HepG2 (cell line): ENCODE data around the gene CNIH3. TPM values are rescaled to one million over a fixed set of nuclear protein-coding genes. Genes with fewer than 3 reads are reported as not detected.

Source experiments
- ATAC-seq: fragments of 200-7000 bp; cut with Tn5 transposase; 3 replicates; pipeline ENCODE4 v1.9.1; 2020; ENCODE audit warnings: mild to moderate bottlenecking, moderate library complexity
- BruUV-seq: library from RNA; stranded (reverse); fragments of 400-500 nt; replicated peaks from 2 replicates; lab custom pipeline; 2021; lab: Mats Ljungman, UMichigan
- CTCF ChIA-PET: fragments of 300-600 bp; formaldehyde crosslinking; extraction: SDS; loops from one replicate; lab custom pipeline; 2021; ENCODE audit warnings: low total read pairs, inconsistent platforms, low intra/inter-chr PET ratio; lab: Yijun Ruan, JAX
- POLR2A ChIA-PET: fragments of 350-600 bp; sonication (Branson Sonifier 250); formaldehyde crosslinking; loops from one replicate; lab custom pipeline; 2020; ENCODE audit warnings: antibody characterized with exemption, inconsistent platforms; lab: Yijun Ruan, JAX
- DNase-seq: peaks from one replicate; pipeline ENCODE4 v3.0.0-alpha.2; 2015; ENCODE audit warnings: low spot score
- FAIRE-seq: peaks from 3 replicates; lab custom pipeline; 2011; peaks lifted over from hg19 to GRCh38; lab: Jason Lieb, UNC
- H2AFZ ChIP-seq: one replicate; pipeline ENCODE4 v1.6.1; 2011; ENCODE audit warnings: low read length, inconsistent platforms
- H3K27ac ChIP-seq: fragments of 300-600 bp; 3 replicates; pipeline ENCODE4 v1.8.0; 2011; ENCODE audit warnings: mixed run types, mild to moderate bottlenecking, mixed read lengths, low read length, inconsistent platforms; ENCODE audit not compliant: insufficient read depth; ENCODE audit errors: extremely low read length
- H3K27me3 ChIP-seq, 2 experiments: fragments of 200-600 bp in 1 of 2; 2 replicates in 1 of 2; 3 replicates in 1 of 2; pipeline versions ENCODE4 v1.6.0 to v1.8.0; 2011; ENCODE audit warnings: low read length in 2 of 2, mild to moderate bottlenecking in 2 of 2, moderate library complexity in 2 of 2, inconsistent platforms in 1 of 2; ENCODE audit not compliant: insufficient read depth in 2 of 2, control insufficient read depth in 1 of 2
- H3K36me3 ChIP-seq, 2 experiments: fragments of 200-600 bp in 1 of 2; replicated peaks in 1 of 2; 2 replicates in 1 of 2; 3 replicates in 1 of 2; pipeline versions ENCODE4 v1.5.1 to v1.8.0; 2011; ENCODE audit warnings: low read length in 2 of 2, inconsistent platforms in 1 of 2; ENCODE audit not compliant: insufficient read depth in 2 of 2, control insufficient read depth in 1 of 2
- H3K4me1 ChIP-seq: 2 replicates; pipeline ENCODE4 v1.5.1; 2012; ENCODE audit warnings: low read length, inconsistent platforms; ENCODE audit not compliant: insufficient read depth
- H3K4me2 ChIP-seq: 2 replicates; pipeline ENCODE4 v1.6.0; 2011; ENCODE audit warnings: low read depth, low read length, inconsistent platforms
- H3K4me3 ChIP-seq, 3 experiments: fragments of 200-600 bp in 1 of 3; sonication (generic), shearing (Covaris generic) in 1 of 3; replicated peaks in 1 of 3; 2 replicates each; pipeline ENCODE4 v1.5.1; 2011 to 2016; ENCODE audit warnings: low read length in 3 of 3, inconsistent platforms in 2 of 3, low read depth in 2 of 3, mild to moderate bottlenecking in 2 of 3, control low read depth in 1 of 3, mixed read lengths in 1 of 3; ENCODE audit not compliant: insufficient read depth in 1 of 3
- H3K79me2 ChIP-seq: one replicate; pipeline ENCODE4 v1.6.1; 2011; ENCODE audit warnings: low read length, inconsistent platforms; ENCODE audit not compliant: insufficient read depth
- H3K9ac ChIP-seq: 2 replicates; pipeline ENCODE4 v1.6.0; 2011; ENCODE audit warnings: mild to moderate bottlenecking, low read depth, low read length, inconsistent platforms; ENCODE audit not compliant: insufficient read depth
- H3K9me3 ChIP-seq: 2 replicates; pipeline ENCODE4 v1.5.1; 2012; ENCODE audit warnings: mild to moderate bottlenecking, low read length
- H4K20me1 ChIP-seq: 2 replicates; pipeline ENCODE4 v1.6.0; 2011; ENCODE audit warnings: inconsistent platforms, mild to moderate bottlenecking, low read length, moderate library complexity; ENCODE audit not compliant: insufficient read depth
- BRD4 ChIP-seq: sonication (generic); formaldehyde crosslinking; IDR thresholded peaks from 2 replicates; pipeline ENCODE4 v1.4.0; 2020; ENCODE audit warnings: missing genetic modification reagents
- EHMT2 ChIP-seq: fragments of 200-600 bp; sonication (generic); IDR thresholded peaks from 2 replicates; pipeline ENCODE4 v1.7.0; 2017; ENCODE audit warnings: antibody characterized with exemption, low read depth, low read length, borderline replicate concordance
- HCFC1 ChIP-seq: fragments of 150-350 bp; IDR thresholded peaks from 2 replicates; pipeline ENCODE4 v1.6.1; 2014; ENCODE audit warnings: low read depth, low read length
- HDAC6 ChIP-seq: fragments of 200-600 bp; sonication (generic); IDR thresholded peaks from 2 replicates; pipeline ENCODE4 v1.7.0; 2017; ENCODE audit warnings: mild to moderate bottlenecking, antibody characterized with exemption, low read length, low read depth
- KAT7 ChIP-seq: IDR thresholded peaks from 2 replicates; pipeline ENCODE4 v1.6.1; 2018; ENCODE audit warnings: borderline replicate concordance, missing compliant biosample characterization
- KDM5A ChIP-seq: fragments of 200-600 bp; sonication (generic); IDR thresholded peaks from 2 replicates; pipeline ENCODE4 v1.7.0; 2018; ENCODE audit warnings: antibody characterized with exemption, mild to moderate bottlenecking, low read length, borderline replicate concordance
- NCOA5 ChIP-seq: sonication (generic); formaldehyde crosslinking; IDR thresholded peaks from 2 replicates; pipeline ENCODE4 v1.4.0; 2020; ENCODE audit warnings: missing genetic modification reagents
- SIN3B ChIP-seq: fragments of 150-350 bp; IDR thresholded peaks from 2 replicates; pipeline ENCODE4 v1.6.1; 2014; ENCODE audit warnings: low read length
- WIZ ChIP-seq: sonication (generic); formaldehyde crosslinking; IDR thresholded peaks from 2 replicates; pipeline ENCODE4 v1.5.1; 2020; ENCODE audit warnings: mild to moderate bottlenecking, missing genetic modification reagents
- ZBTB42 ChIP-seq: sonication (generic); formaldehyde crosslinking; IDR thresholded peaks from 2 replicates; pipeline ENCODE4 v1.5.0; 2020; ENCODE audit warnings: mild to moderate bottlenecking, missing genetic modification reagents
- ZMAT3 ChIP-seq: sonication (generic); formaldehyde crosslinking; conservative IDR thresholded peaks from 2 replicates; pipeline ENCODE4 v1.7.0; 2021; ENCODE audit warnings: missing genetic modification reagents
- ZNF572 ChIP-seq: sonication (generic); formaldehyde crosslinking; IDR thresholded peaks from 2 replicates; pipeline ENCODE4 v1.5.1; 2020; ENCODE audit warnings: mild to moderate bottlenecking, missing genetic modification reagents
- ZNF7 ChIP-seq: IDR thresholded peaks from 2 replicates; pipeline ENCODE4 v1.6.1; 2016; ENCODE audit warnings: missing biosample characterization, missing genetic modification reagents
- WGBS: methylation state at CpG from one replicate; pipeline ENCODE4 v1.1.6; 2017; ENCODE audit warnings: low lambda C conversion rate; 5-methylcytosine and 5-hydroxymethylcytosine counted together
- in situ Hi-C: cut with HindIII; loops from 2 replicates; pipeline ENCODE4 v1.10.0; 2017; ENCODE audit warnings: low pct_unique_long_range_greater_than_20kb; ENCODE audit not compliant: extremely low pct_ligation_motif_present
- intact Hi-C: fragments of 100-400 bp; cut with micrococcal nuclease; formaldehyde crosslinking; loops from one replicate; pipeline ENCODE4 v1.10.0; 2022; ENCODE audit not compliant: unreplicated experiment
- polyA plus RNA-seq, 8 experiments: library from polyadenylated mRNA; depleted of rRNA in 3 of 8; stranded (reverse) in 7 of 8; unstranded in 1 of 8; fragments of >200 nt; fragmentation: Illumina TruSeq in 4 of 8; extraction: Trizol in 4 of 8; gene quantifications; 2 replicates each; pipeline versions ENCODE4 v1.2.1 to v1.2.3, GENCODE V29; 2011 to 2016; ENCODE audit warnings: low read depth in 4 of 8, missing spikeins in 1 of 8, mixed read lengths in 1 of 8; ENCODE audit not compliant: insufficient read depth in 1 of 8
- total RNA-seq, 5 experiments: library from RNA; depleted of rRNA; stranded (reverse); fragments of >200 nt; fragmentation: Illumina TruSeq; extraction: Trizol; gene quantifications; 2 replicates each; pipeline ENCODE4 v1.2.3, GENCODE V29; 2016; ENCODE audit warnings: low read depth in 1 of 5
- TF ChIP-seq, protein P1 (sequence below): sonication (generic); formaldehyde crosslinking; IDR thresholded peaks from 2 replicates; pipeline ENCODE4 v1.4.0; 2020; ENCODE audit warnings: mild to moderate bottlenecking, missing genetic modification reagents, borderline replicate concordance
- TF ChIP-seq, protein P2 (sequence below): sonication (generic); formaldehyde crosslinking; IDR thresholded peaks from 2 replicates; pipeline ENCODE4 v1.4.0; 2020; ENCODE audit warnings: missing genetic modification reagents
- TF ChIP-seq, protein P3 (sequence below): sonication (generic); formaldehyde crosslinking; IDR thresholded peaks from 2 replicates; pipeline ENCODE4 v1.4.0; 2020; ENCODE audit warnings: mild to moderate bottlenecking, missing genetic modification reagents, borderline replicate concordance

Gene CNIH3
- total and polyA plus RNA-seq, 2 of the 13 experiments (the other 11 are each of a cell fraction or from before 2014, with no cell fraction given), result 0.36 to 1.1 TPM

DNA sequence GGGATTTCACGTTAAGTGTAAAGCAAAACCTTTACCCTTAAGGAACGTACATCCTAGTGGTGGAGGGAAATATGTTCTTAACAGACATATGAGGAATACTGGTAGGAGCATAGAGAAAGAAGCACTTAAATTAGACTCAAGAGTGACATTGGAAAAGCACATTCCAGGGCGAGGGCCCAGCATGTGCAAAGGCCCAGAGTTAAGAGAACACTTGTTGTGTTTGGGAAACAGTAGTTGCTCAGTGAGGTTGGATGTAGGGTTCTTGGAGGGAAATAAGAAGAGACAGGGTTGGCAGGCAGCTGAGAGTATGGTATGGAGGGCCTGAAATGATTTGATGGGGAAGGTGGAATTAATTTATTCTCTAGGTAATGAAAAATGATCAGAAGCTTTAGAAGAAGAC is 115.5 kb downstream of the CNIH3 start:
- in situ Hi-C loops, result no loop called here
- Histone ChIP-seq H3K27ac (no peak overlapping the region), H2AFZ (no peak overlapping the region), H4K20me1 (no peaks in the 10 kb centered on the region), H3K36me3 (no peaks in the 10 kb centered on the region), H3K9ac (no peak overlapping the region), H3K9me3 (no peaks in the 10 kb centered on the region), H3K4me2 (no peak overlapping the region), H3K4me3 (no peak overlapping the region), H3K4me1 (peaks cover 16% of the 10 kb centered on the region), H3K27me3 (no peaks in the 10 kb centered on the region), H3K79me2 (no peaks in the 10 kb centered on the region)
- FAIRE-seq, result no peak
- intact Hi-C loops, result no loop called here
- ChIA-PET CTCF (no interaction called here), POLR2A (no interaction called here)
- WGBS, result 21% methylated on average over 3 of the region's 3 CpGs
- no peak for DNase-seq
- ATAC-seq, result no peak
- no TSS peak for BruUV-seq
- TF ChIP-seq HCFC1 (no peak), KAT7 (CRISPR knock-in tag) (no peak), ZNF572 (CRISPR knock-in tag) (no peak), BRD4 (CRISPR knock-in tag) (no peak), ZBTB42 (CRISPR knock-in tag) (no peak), HDAC6 (no peak), NCOA5 (CRISPR knock-in tag) (no peak), KDM5A (no peak), ZNF7 (CRISPR knock-in tag) (no peak), ZMAT3 (CRISPR knock-in tag) (no peak), EHMT2 (no peak), SIN3B (no peak), WIZ (CRISPR knock-in tag) (no peak)
- TF ChIP-seq, protein P1, sequence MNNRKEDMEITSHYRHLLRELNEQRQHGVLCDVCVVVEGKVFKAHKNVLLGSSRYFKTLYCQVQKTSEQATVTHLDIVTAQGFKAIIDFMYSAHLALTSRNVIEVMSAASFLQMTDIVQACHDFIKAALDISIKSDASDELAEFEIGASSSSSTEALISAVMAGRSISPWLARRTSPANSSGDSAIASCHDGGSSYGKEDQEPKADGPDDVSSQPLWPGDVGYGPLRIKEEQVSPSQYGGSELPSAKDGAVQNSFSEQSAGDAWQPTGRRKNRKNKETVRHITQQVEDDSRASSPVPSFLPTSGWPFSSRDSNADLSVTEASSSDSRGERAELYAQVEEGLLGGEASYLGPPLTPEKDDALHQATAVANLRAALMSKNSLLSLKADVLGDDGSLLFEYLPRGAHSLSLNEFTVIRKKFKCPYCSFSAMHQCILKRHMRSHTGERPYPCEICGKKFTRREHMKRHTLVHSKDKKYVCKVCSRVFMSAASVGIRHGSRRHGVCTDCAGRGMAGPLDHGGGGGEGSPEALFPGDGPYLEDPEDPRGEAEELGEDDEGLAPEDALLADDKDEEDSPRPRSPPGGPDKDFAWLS (CRISPR knock-in tag), result no peak
- TF ChIP-seq, protein P2, sequence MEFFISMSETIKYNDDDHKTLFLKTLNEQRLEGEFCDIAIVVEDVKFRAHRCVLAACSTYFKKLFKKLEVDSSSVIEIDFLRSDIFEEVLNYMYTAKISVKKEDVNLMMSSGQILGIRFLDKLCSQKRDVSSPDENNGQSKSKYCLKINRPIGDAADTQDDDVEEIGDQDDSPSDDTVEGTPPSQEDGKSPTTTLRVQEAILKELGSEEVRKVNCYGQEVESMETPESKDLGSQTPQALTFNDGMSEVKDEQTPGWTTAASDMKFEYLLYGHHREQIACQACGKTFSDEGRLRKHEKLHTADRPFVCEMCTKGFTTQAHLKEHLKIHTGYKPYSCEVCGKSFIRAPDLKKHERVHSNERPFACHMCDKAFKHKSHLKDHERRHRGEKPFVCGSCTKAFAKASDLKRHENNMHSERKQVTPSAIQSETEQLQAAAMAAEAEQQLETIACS (CRISPR knock-in tag), result no peak
- TF ChIP-seq, protein P3, sequence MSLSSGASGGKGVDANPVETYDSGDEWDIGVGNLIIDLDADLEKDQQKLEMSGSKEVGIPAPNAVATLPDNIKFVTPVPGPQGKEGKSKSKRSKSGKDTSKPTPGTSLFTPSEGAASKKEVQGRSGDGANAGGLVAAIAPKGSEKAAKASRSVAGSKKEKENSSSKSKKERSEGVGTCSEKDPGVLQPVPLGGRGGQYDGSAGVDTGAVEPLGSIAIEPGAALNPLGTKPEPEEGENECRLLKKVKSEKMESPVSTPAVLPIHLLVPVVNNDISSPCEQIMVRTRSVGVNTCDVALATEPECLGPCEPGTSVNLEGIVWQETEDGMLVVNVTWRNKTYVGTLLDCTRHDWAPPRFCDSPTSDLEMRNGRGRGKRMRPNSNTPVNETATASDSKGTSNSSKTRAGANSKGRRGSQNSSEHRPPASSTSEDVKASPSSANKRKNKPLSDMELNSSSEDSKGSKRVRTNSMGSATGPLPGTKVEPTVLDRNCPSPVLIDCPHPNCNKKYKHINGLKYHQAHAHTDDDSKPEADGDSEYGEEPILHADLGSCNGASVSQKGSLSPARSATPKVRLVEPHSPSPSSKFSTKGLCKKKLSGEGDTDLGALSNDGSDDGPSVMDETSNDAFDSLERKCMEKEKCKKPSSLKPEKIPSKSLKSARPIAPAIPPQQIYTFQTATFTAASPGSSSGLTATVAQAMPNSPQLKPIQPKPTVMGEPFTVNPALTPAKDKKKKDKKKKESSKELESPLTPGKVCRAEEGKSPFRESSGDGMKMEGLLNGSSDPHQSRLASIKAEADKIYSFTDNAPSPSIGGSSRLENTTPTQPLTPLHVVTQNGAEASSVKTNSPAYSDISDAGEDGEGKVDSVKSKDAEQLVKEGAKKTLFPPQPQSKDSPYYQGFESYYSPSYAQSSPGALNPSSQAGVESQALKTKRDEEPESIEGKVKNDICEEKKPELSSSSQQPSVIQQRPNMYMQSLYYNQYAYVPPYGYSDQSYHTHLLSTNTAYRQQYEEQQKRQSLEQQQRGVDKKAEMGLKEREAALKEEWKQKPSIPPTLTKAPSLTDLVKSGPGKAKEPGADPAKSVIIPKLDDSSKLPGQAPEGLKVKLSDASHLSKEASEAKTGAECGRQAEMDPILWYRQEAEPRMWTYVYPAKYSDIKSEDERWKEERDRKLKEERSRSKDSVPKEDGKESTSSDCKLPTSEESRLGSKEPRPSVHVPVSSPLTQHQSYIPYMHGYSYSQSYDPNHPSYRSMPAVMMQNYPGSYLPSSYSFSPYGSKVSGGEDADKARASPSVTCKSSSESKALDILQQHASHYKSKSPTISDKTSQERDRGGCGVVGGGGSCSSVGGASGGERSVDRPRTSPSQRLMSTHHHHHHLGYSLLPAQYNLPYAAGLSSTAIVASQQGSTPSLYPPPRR (CRISPR knock-in tag), result no peak
